HG03039 (cell line): ENCODE data around the gene MYLK3.
"Not testable (repeated sequence)": the region's sequence is repeated elsewhere in the genome, so short reads cannot be mapped to it uniquely, and the experiment has no call there.

ENCODE experiments used
- ATAC-seq: cut with Tn5 transposase; IDR thresholded peaks from one replicate; pipeline ENCODE4 v1.9.1; 2021; ENCODE audit warnings: mild to moderate bottlenecking, moderate library complexity; ENCODE audit not compliant: unreplicated experiment

The MYLK3 gene

GRCh38 chr16:46691726-46692125 lies 56.4 kb downstream of the MYLK3 start:
- no peak for ATAC-seq

- ATAC-seq, result no peak
These were observed 57.6 kb downstream of the MYLK3 start for GRCh38 chr16:46690281-46691178.

GRCh38 chr16:46689365-46690280 lies 58.5 kb downstream of the MYLK3 start, which contains the start of gene ORC6:
Gene ORC6, plus strand, starts transcription at chr16:46689659. Its CDS starts 47 bp downstream, at chr16:46689706.
- peak; percentile 73 for ATAC-seq

- peak; percentile 84 for ATAC-seq
These were observed 59.3 kb downstream of the MYLK3 start, which contains the start of gene VPS35 for GRCh38 chr16:46688654-46689364. Gene VPS35, minus strand, starts transcription at chr16:46689178. Its CDS starts 45 bp downstream, at chr16:46689133.

- ATAC-seq, result no peak
These were observed 60.0 kb downstream of the MYLK3 start for GRCh38 chr16:46688101-46688653.

GRCh38 chr16:46687486-46687885 lies 60.7 kb downstream of the MYLK3 start:
- no peak for ATAC-seq

GRCh38 chr16:46686815-46687473 lies 61.2 kb downstream of the MYLK3 start:
- no peak for ATAC-seq

GRCh38 chr16:46681867-46682266 lies 66.3 kb downstream of the MYLK3 start:
- not testable (repeated sequence) for ATAC-seq

GRCh38 chr16:46677943-46678342 lies 70.2 kb downstream of the MYLK3 start:
- ATAC-seq, result not testable (repeated sequence)

- ATAC-seq, result peak; percentile 61
These were observed 74.7 kb downstream of the MYLK3 start for GRCh38 chr16:46673320-46674013.

- ATAC-seq, result no peak
These were observed 86.0 kb downstream of the MYLK3 start for GRCh38 chr16:46662123-46662522.

- ATAC-seq, result peak; percentile 96
These were observed 89.2 kb downstream of the MYLK3 start for GRCh38 chr16:46658925-46659324.
